ENCODE results near the gene CD7.

Gene CD7

GRCh38 chr17:82292251-82293154, 24.9 kb downstream of the CD7 start (continued):
- no peak for TF ChIP-seq ZNF404 (tag by site-specific recombination; IDR thresholded peaks at IDR 0.05)
- TF ChIP-seq ZNF660 (tag by site-specific recombination; IDR thresholded peaks at IDR 0.05), result no peak; the same call in none of the 2 replicates
- TF ChIP-seq, protein P1, sequence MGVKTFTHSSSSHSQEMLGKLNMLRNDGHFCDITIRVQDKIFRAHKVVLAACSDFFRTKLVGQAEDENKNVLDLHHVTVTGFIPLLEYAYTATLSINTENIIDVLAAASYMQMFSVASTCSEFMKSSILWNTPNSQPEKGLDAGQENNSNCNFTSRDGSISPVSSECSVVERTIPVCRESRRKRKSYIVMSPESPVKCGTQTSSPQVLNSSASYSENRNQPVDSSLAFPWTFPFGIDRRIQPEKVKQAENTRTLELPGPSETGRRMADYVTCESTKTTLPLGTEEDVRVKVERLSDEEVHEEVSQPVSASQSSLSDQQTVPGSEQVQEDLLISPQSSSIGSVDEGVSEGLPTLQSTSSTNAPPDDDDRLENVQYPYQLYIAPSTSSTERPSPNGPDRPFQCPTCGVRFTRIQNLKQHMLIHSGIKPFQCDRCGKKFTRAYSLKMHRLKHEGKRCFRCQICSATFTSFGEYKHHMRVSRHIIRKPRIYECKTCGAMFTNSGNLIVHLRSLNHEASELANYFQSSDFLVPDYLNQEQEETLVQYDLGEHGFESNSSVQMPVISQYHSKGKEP (tag by site-specific recombination; IDR thresholded peaks at IDR 0.05), result no peak
- TF ChIP-seq ZNF335 (tag by site-specific recombination; conservative IDR thresholded peaks at IDR 0.05), result peak; percentile 72
- no peak for TF ChIP-seq ZNF132 (tag by site-specific recombination; IDR thresholded peaks at IDR 0.05; ENCODE audit: borderline replicate concordance)
- TF ChIP-seq ZNF629 (tag by site-specific recombination; IDR thresholded peaks at IDR 0.05), result peak; percentile 28; the same call in 1 of the 2 replicates
- no peak for TF ChIP-seq SCRT2 (tag by site-specific recombination; IDR thresholded peaks at IDR 0.05)
- TF ChIP-seq TCF7L2 (IDR thresholded peaks at IDR 0.05; ENCODE audit: borderline replicate concordance, low read depth, low read length), result no peak
- no peak for TF ChIP-seq ZNF521 (tag by site-specific recombination; IDR thresholded peaks at IDR 0.05)
- peak; percentile 74 for TF ChIP-seq SP7 (tag by site-specific recombination; IDR thresholded peaks at IDR 0.05)
- TF ChIP-seq ZSCAN23 (tag by site-specific recombination; IDR thresholded peaks at IDR 0.05), result no peak
- TF ChIP-seq OSR2 (tag by site-specific recombination; IDR thresholded peaks at IDR 0.05), result peak; percentile 29; the same call in 1 of the 2 replicates
- TF ChIP-seq YY2 (tag by site-specific recombination; IDR thresholded peaks at IDR 0.05), result no peak
- no peak for TF ChIP-seq ZFHX2 (tag by site-specific recombination; conservative IDR thresholded peaks at IDR 0.05)
- TF ChIP-seq ZNF549 (tag by site-specific recombination; IDR thresholded peaks at IDR 0.05), result no peak
- no peak for TF ChIP-seq ZNF623 (tag by site-specific recombination; IDR thresholded peaks at IDR 0.05)
- TF ChIP-seq WT1 (tag by site-specific recombination; IDR thresholded peaks at IDR 0.05), result peak; percentile 50; the same call in 1 of the 2 replicates
- no peak for TF ChIP-seq ZNF830 (tag by site-specific recombination; IDR thresholded peaks at IDR 0.05; ENCODE audit: low read depth)
- TF ChIP-seq, protein P2, sequence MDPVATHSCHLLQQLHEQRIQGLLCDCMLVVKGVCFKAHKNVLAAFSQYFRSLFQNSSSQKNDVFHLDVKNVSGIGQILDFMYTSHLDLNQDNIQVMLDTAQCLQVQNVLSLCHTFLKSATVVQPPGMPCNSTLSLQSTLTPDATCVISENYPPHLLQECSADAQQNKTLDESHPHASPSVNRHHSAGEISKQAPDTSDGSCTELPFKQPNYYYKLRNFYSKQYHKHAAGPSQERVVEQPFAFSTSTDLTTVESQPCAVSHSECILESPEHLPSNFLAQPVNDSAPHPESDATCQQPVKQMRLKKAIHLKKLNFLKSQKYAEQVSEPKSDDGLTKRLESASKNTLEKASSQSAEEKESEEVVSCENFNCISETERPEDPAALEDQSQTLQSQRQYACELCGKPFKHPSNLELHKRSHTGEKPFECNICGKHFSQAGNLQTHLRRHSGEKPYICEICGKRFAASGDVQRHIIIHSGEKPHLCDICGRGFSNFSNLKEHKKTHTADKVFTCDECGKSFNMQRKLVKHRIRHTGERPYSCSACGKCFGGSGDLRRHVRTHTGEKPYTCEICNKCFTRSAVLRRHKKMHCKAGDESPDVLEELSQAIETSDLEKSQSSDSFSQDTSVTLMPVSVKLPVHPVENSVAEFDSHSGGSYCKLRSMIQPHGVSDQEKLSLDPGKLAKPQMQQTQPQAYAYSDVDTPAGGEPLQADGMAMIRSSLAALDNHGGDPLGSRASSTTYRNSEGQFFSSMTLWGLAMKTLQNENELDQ (tag by site-specific recombination; IDR thresholded peaks at IDR 0.05; ENCODE audit: low read depth), result no peak
- peak; percentile 84 for TF ChIP-seq KLF16 (tag by site-specific recombination; IDR thresholded peaks at IDR 0.05)
- 0 out of 2 replicates have a peak, but pooled peaks have one; percentile 27 for TF ChIP-seq ZNF596 (tag by site-specific recombination; IDR thresholded peaks at IDR 0.05)
- peak; percentile 66; the same call in 1 of the 2 replicates for TF ChIP-seq ZBTB1 (tag by site-specific recombination; IDR thresholded peaks at IDR 0.05)
- TF ChIP-seq ZNF10 (tag by site-specific recombination; IDR thresholded peaks at IDR 0.05), result 0 out of 2 replicates have a peak, but pooled peaks have one; percentile 41
- no peak for TF ChIP-seq ZNF157 (tag by site-specific recombination; IDR thresholded peaks at IDR 0.05)
- no peak for TF ChIP-seq ZNF24 (tag by site-specific recombination; IDR thresholded peaks at IDR 0.05)
- no peak for TF ChIP-seq ZNF449 (tag by site-specific recombination; IDR thresholded peaks at IDR 0.05)
- TF ChIP-seq ZNF626 (tag by site-specific recombination; IDR thresholded peaks at IDR 0.05), result no peak
- TF ChIP-seq ZNF645 (tag by site-specific recombination; IDR thresholded peaks at IDR 0.05), result no peak
- no peak for TF ChIP-seq MEIS1 (CRISPR knock-in tag; IDR thresholded peaks at IDR 0.05; ENCODE audit: borderline replicate concordance)
- peak; percentile 59 for TF ChIP-seq GLIS1 (tag by site-specific recombination; IDR thresholded peaks at IDR 0.05)
- no peak for TF ChIP-seq PRDM1 (tag by site-specific recombination; IDR thresholded peaks at IDR 0.05)
- no peak for TF ChIP-seq ZNF169 (tag by site-specific recombination; IDR thresholded peaks at IDR 0.05)
- TF ChIP-seq EGR2 (tag by site-specific recombination; IDR thresholded peaks at IDR 0.05; ENCODE audit: low read depth), result no peak
- no peak for TF ChIP-seq ZNF560 (tag by site-specific recombination; IDR thresholded peaks at IDR 0.05; ENCODE audit: borderline replicate concordance)
- TF ChIP-seq ZNF561 (tag by site-specific recombination; IDR thresholded peaks at IDR 0.05; ENCODE audit: borderline replicate concordance), result 0 out of 2 replicates have a peak, but pooled peaks have one; percentile 55

Data from HEK293 (cell line).